Measurements from ENCODE around the gene THEMIS2. TPM values are rescaled to one million over a fixed set of nuclear protein-coding genes. Genes with fewer than 3 reads are reported as not detected.
"Not testable (repeated sequence)": the region's sequence is repeated elsewhere in the genome, so short reads cannot be mapped to it uniquely, and the experiment has no call there.

THEMIS2 gene
- total and polyA plus RNA-seq, 2 experiments from 2014 or later: 8.1 to 32.4 TPM

DNA sequence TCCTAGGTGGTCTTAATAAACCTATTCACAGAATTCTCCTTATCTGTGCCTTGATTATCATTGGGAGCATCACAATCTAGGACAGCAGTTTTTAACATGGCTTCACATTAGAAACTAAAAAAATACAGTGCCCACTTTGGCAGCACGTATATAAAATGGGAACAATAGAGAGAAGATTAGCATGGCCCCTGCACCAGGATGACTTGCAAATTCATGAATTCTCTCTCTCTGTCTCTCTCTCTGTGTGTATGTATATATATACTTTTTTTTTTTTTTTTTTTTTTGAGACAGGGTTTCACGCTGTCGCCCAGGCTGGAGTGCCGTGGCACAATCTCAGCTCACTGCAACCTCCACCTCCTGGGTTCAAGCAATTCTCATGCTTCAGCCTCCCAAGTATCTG is 47.9 kb upstream of the THEMIS2 start (continued):
- TF ChIP-seq CTCF (conservative IDR thresholded peaks at IDR 0.05; ENCODE audit: low read depth in 2 of 2) (no peak), ZNF114 (CRISPR knock-in tag; IDR thresholded peaks at IDR 0.05) (no peak), ZNF331 (CRISPR knock-in tag; IDR thresholded peaks at IDR 0.05; ENCODE audit: low read depth) (no peak), EZH2phosphoT487 (IDR thresholded peaks at IDR 0.05; ENCODE audit: unreplicated experiment) (no peak)
- TF ChIP-seq, protein P1, sequence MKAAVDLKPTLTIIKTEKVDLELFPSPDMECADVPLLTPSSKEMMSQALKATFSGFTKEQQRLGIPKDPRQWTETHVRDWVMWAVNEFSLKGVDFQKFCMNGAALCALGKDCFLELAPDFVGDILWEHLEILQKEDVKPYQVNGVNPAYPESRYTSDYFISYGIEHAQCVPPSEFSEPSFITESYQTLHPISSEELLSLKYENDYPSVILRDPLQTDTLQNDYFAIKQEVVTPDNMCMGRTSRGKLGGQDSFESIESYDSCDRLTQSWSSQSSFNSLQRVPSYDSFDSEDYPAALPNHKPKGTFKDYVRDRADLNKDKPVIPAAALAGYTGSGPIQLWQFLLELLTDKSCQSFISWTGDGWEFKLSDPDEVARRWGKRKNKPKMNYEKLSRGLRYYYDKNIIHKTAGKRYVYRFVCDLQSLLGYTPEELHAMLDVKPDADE (IDR thresholded peaks at IDR 0.05): no peak
- TF ChIP-seq, protein P2, sequence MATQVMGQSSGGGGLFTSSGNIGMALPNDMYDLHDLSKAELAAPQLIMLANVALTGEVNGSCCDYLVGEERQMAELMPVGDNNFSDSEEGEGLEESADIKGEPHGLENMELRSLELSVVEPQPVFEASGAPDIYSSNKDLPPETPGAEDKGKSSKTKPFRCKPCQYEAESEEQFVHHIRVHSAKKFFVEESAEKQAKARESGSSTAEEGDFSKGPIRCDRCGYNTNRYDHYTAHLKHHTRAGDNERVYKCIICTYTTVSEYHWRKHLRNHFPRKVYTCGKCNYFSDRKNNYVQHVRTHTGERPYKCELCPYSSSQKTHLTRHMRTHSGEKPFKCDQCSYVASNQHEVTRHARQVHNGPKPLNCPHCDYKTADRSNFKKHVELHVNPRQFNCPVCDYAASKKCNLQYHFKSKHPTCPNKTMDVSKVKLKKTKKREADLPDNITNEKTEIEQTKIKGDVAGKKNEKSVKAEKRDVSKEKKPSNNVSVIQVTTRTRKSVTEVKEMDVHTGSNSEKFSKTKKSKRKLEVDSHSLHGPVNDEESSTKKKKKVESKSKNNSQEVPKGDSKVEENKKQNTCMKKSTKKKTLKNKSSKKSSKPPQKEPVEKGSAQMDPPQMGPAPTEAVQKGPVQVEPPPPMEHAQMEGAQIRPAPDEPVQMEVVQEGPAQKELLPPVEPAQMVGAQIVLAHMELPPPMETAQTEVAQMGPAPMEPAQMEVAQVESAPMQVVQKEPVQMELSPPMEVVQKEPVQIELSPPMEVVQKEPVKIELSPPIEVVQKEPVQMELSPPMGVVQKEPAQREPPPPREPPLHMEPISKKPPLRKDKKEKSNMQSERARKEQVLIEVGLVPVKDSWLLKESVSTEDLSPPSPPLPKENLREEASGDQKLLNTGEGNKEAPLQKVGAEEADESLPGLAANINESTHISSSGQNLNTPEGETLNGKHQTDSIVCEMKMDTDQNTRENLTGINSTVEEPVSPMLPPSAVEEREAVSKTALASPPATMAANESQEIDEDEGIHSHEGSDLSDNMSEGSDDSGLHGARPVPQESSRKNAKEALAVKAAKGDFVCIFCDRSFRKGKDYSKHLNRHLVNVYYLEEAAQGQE (IDR thresholded peaks at IDR 0.05; ENCODE audit: unreplicated experiment): no peak

GRCh38 chr1:27829339-27829960 is 42.9 kb upstream of the THEMIS2 start:
- Histone ChIP-seq H3K27ac (ENCODE audit: low read depth) (peak overlapping the region; percentile 91; the same call in 1 of the 2 replicates), H3K36me3 (ENCODE audit: insufficient read depth) (peaks cover 10% of the 10 kb centered on the region; the same call in 1 of the 2 replicates), H3K79me2 (replicated peaks; ENCODE audit: insufficient read depth) (peaks cover 37% of the 10 kb centered on the region)
- Mint-ChIP-seq H3K4me1 (peaks cover 10% of the 10 kb centered on the region; the same call in 2 of the 3 replicates), H3K36me3 (ENCODE audit: low read depth) (peaks cover 13% of the 10 kb centered on the region), H3K4me3 (peak overlapping the region; percentile 88; the same call in 2 of the 3 replicates)
- H3K9me2 ChIP-seq (ENCODE audit: insufficient read depth); H3F3A ChIP-seq (replicated peaks; ENCODE audit: low read depth); H3K4me2 ChIP-seq; H4K20me1 ChIP-seq (replicated peaks; ENCODE audit: insufficient read depth); DNase-seq (ENCODE audit: low spot score); H3K4me1 ChIP-seq (ENCODE audit: insufficient read depth); H3K27me3 ChIP-seq (ENCODE audit: insufficient read depth); H3K27me3 Mint-ChIP-seq (ENCODE audit: insufficient read depth, low read depth, poor library complexity); H2AFZ ChIP-seq; H3K27ac Mint-ChIP-seq; H3K9me3 Mint-ChIP-seq; H3K4me3 ChIP-seq; ATAC-seq: not testable (repeated sequence)
